Camera-type eye (tissue), 1 donor: ENCODE measurements around the gene HYCC1. TPM values are rescaled to one million over a fixed set of nuclear protein-coding genes. Genes with fewer than 3 reads are reported as not detected.

Experiments
- total RNA-seq: library from RNA; depleted of rRNA; stranded (reverse); fragments of >200 nt; gene quantifications from one replicate; pipeline ENCODE4 v1.2.3, GENCODE V29; 2014

The HYCC1 gene
- 95.6 TPM for total RNA-seq

GRCh38 chr7:23013715-23014649 is at the start of gene HYCC1:
TSS of gene HYCC1 (minus strand) at chr7:23014130. CDS start at chr7:22991111, 23,019 bp downstream.

Other genes starting within 250 kb of the HYCC1 start
- 63.6 TPM for gene TOMM7, start 191.3 kb downstream of the HYCC1 start, total RNA-seq
- 119 TPM for gene KLHL7, start 91.7 kb upstream of the HYCC1 start, total RNA-seq
- gene NUP42, start 167.9 kb upstream of the HYCC1 start, total RNA-seq = 46.0 TPM
- 110 TPM for gene GPNMB, start 232.6 kb upstream of the HYCC1 start, total RNA-seq